ENCODE data around the gene MXRA8. TPM values are rescaled to one million over a fixed set of nuclear protein-coding genes. Genes with fewer than 3 reads are reported as not detected.

Gene MXRA8
- total and polyA plus RNA-seq, 9 of the 15 experiments (the other 6 are each of a cell fraction or from before 2014, with no cell fraction given) = 0.66 to 11.3 (median 6.3) TPM

DNA sequence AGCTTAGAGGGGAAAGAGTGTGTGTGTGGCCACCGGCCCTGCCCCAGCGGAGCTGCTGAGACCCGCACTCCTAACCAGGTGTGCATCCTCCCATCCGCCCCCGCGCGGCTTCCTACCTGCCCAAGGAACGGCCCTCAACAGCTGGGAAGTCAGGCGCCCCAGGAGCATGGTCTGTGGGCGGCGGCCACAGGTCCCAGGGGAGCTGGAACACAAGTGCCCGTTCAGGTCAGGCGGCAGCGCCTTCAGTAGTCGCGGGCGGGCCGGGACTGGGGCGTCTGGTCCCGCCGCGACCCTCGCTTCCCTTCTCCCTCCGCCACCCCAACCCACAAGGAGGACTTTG, 16.2 kb upstream of the MXRA8 start:
- ChIA-PET POLR2A (interaction anchor here (0.6 to 4.2 kb wide), 12 partner anchors 13 to 795 kb away, joined by 3 to 54 read pairs (median 6); partner anchors contain the start of genes CCNL2 and MRPL20), CTCF (ENCODE audit: low intra/inter-chr PET ratio) (interaction anchor here (1.5 kb wide), 1 partner anchor 26 kb away, joined by 5 read pairs; the partner anchor contains the start of gene DVL1)
- in situ Hi-C loops (cut with MboI) (no loop called here), intact Hi-C loops (cut with micrococcal nuclease) (loop anchor here (10.0 kb wide), 1 partner anchor 130 kb away; no protein-coding TSS in a partner anchor)
- H3K9me1 ChIP-seq (ENCODE audit: control insufficient read depth, insufficient read depth, low read length) = peaks cover 6% of the 10 kb centered on the region
- peaks cover 16 to 59% of the 10 kb centered on the region in 2 experiments for H3K4me1 ChIP-seq (replicated peaks in 1 of 2; ENCODE audit: control insufficient read depth in 2 of 2, insufficient read depth in 2 of 2, low read length in 2 of 2)
- peaks cover 7% of the 10 kb centered on the region; the same call in 1 of the 2 replicates for H4K20me1 ChIP-seq (replicated peaks; ENCODE audit: control insufficient read depth, insufficient read depth, low read length)
- 2% methylated on average over 4 of the region's 24 CpGs for WGBS (ENCODE audit: insufficient coverage, low coverage, missing lambda C conversion rate)
- no peaks in the 10 kb centered on the region for H3K27me3 ChIP-seq (ENCODE audit: control insufficient read depth in 2 of 2, insufficient read depth in 2 of 2, low read length in 2 of 2)
- FAIRE-seq (no peak), ATAC-seq (peak; percentile 4), DNase-seq (ENCODE audit: extremely low read depth in 1 of 4, low spot score in 3 of 4) (peak in 2 of 4 experiments; percentile 65 to 66)
- H3K27ac ChIP-seq (ENCODE audit: extremely low read depth, low read depth, low read length) = peak overlapping the region; percentile 97
- peaks cover 26% of the 10 kb centered on the region for H3K36me3 ChIP-seq (ENCODE audit: control insufficient read depth, insufficient read depth, low read length)
- BruUV-seq (replicated peaks) = no TSS peak
- peak overlapping the region; percentile 99 for H3K9ac ChIP-seq (ENCODE audit: insufficient read depth in 1 of 2, low read depth in 2 of 2, low read length in 2 of 2)
- H3K4me2 ChIP-seq (ENCODE audit: insufficient read depth, low read length) = peak overlapping the region; percentile 89
- peaks cover 31% of the 10 kb centered on the region for H3K79me2 ChIP-seq (ENCODE audit: control insufficient read depth, insufficient read depth, low read length)
- H3K9me3 ChIP-seq (replicated peaks; ENCODE audit: control insufficient read depth, insufficient read depth, low read depth, low read length) = no peaks in the 10 kb centered on the region
- H2AFZ ChIP-seq (ENCODE audit: low read depth, low read length) = peak overlapping the region; percentile 78
- peak overlapping the region; percentile 100 for H3K4me3 ChIP-seq
- TF ChIP-seq TAL1 (IDR thresholded peaks at IDR 0.05) = no peak
- 0 out of 2 replicates have a peak, but pooled peaks have one; percentile 15 for TF ChIP-seq E2F4 (CRISPR knock-in tag; IDR thresholded peaks at IDR 0.05; ENCODE audit: low read depth)
- no peak for TF ChIP-seq FOXM1 (IDR thresholded peaks at IDR 0.05; ENCODE audit: low read depth)
- 0 out of 2 replicates have a peak, but pooled peaks have one; percentile 68 for TF ChIP-seq FOXM1 (CRISPR knock-in tag; IDR thresholded peaks at IDR 0.05; ENCODE audit: low read depth)
- peak; percentile 53 for TF ChIP-seq EGR1 (conservative IDR thresholded peaks at IDR 0.05)
- no peak for TF ChIP-seq MYC (IDR thresholded peaks at IDR 0.05; ENCODE audit: low read depth, low read length)
- peak; percentile 25; the same call in 1 of the 2 replicates for TF ChIP-seq MYC (CRISPR knock-in tag; IDR thresholded peaks at IDR 0.05; ENCODE audit: borderline replicate concordance, low read depth)
- peak; percentile 8; the same call in 1 of the 2 replicates for TF ChIP-seq ZNF282 (CRISPR knock-in tag; IDR thresholded peaks at IDR 0.05)
- peak in 1 of 2 experiments; percentile 79; a peak in 1 of 4 replicates for TF ChIP-seq SIN3A (IDR thresholded peaks at IDR 0.05; ENCODE audit: borderline replicate concordance in 2 of 2, control insufficient read depth in 1 of 2, low read depth in 2 of 2, low read length in 2 of 2)
- TF ChIP-seq, protein P1, sequence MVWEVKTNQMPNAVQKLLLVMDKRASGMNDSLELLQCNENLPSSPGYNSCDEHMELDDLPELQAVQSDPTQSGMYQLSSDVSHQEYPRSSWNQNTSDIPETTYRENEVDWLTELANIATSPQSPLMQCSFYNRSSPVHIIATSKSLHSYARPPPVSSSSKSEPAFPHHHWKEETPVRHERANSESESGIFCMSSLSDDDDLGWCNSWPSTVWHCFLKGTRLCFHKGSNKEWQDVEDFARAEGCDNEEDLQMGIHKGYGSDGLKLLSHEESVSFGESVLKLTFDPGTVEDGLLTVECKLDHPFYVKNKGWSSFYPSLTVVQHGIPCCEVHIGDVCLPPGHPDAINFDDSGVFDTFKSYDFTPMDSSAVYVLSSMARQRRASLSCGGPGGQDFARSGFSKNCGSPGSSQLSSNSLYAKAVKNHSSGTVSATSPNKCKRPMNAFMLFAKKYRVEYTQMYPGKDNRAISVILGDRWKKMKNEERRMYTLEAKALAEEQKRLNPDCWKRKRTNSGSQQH (CRISPR knock-in tag; IDR thresholded peaks at IDR 0.05) = no peak
- peak; percentile 70; the same call in 1 of the 2 replicates for TF ChIP-seq SRSF3 (IDR thresholded peaks at IDR 0.05; ENCODE audit: insufficient read depth, low read length)
- TF ChIP-seq, protein P2, sequence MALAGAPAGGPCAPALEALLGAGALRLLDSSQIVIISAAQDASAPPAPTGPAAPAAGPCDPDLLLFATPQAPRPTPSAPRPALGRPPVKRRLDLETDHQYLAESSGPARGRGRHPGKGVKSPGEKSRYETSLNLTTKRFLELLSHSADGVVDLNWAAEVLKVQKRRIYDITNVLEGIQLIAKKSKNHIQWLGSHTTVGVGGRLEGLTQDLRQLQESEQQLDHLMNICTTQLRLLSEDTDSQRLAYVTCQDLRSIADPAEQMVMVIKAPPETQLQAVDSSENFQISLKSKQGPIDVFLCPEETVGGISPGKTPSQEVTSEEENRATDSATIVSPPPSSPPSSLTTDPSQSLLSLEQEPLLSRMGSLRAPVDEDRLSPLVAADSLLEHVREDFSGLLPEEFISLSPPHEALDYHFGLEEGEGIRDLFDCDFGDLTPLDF (CRISPR knock-in tag; IDR thresholded peaks at IDR 0.05) = no peak
- no peak for TF ChIP-seq SMARCA5 (IDR thresholded peaks at IDR 0.05)
- TF ChIP-seq ZBTB7A (IDR thresholded peaks at IDR 0.05; ENCODE audit: borderline replicate concordance, control insufficient read depth, low read depth, low read length) = peak; percentile 2; the same call in 1 of the 2 replicates
- TF ChIP-seq SMAD2 (IDR thresholded peaks at IDR 0.05; ENCODE audit: low read depth, low read length) = no peak
- TF ChIP-seq, protein P3, sequence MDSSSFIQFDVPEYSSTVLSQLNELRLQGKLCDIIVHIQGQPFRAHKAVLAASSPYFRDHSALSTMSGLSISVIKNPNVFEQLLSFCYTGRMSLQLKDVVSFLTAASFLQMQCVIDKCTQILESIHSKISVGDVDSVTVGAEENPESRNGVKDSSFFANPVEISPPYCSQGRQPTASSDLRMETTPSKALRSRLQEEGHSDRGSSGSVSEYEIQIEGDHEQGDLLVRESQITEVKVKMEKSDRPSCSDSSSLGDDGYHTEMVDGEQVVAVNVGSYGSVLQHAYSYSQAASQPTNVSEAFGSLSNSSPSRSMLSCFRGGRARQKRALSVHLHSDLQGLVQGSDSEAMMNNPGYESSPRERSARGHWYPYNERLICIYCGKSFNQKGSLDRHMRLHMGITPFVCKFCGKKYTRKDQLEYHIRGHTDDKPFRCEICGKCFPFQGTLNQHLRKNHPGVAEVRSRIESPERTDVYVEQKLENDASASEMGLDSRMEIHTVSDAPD (CRISPR knock-in tag; IDR thresholded peaks at IDR 0.05) = no peak
- 0 out of 2 replicates have a peak, but pooled peaks have one; percentile 5 for TF ChIP-seq ZNF224 (CRISPR knock-in tag; IDR thresholded peaks at IDR 0.05)
